SJCRH30 (cell line): ENCODE results near the gene UTP3. TPM values are rescaled to one million over a fixed set of nuclear protein-coding genes. Genes with fewer than 3 reads are reported as not detected.

Experiments
- total RNA-seq: library from RNA; depleted of rRNA; stranded (reverse); fragments of >200 nt; shearing (Covaris generic); gene quantifications from 2 replicates; pipeline ENCODE4 v1.2.3, GENCODE V29; 2014; rRNA removed

UTP3 gene
- total RNA-seq, 1 experiment from 2014 or later = 30.9 TPM

Other genes starting within 250 kb of the UTP3 start
- gene MUC7, start 216.3 kb upstream of the UTP3 start, total RNA-seq = 0.06 TPM in 1 of 2 replicates, not detected in the other
- 0.23 and 0.26 TPM in 2 replicates for gene AMTN, start 170.0 kb upstream of the UTP3 start, total RNA-seq
- gene AMBN, start 96.3 kb upstream of the UTP3 start, total RNA-seq = 0.10 TPM in 1 of 2 replicates, not detected in the other
- gene ENAM, start 59.8 kb upstream of the UTP3 start, total RNA-seq = not detected in 2 replicates
- not detected in 2 replicates for gene JCHAIN, start 22.0 kb upstream of the UTP3 start, total RNA-seq
- gene RUFY3, start 33.4 kb downstream of the UTP3 start, total RNA-seq = 64.4 and 70.3 TPM in 2 replicates
- gene GRSF1, start 151.4 kb downstream of the UTP3 start, total RNA-seq = 114 and 121 TPM in 2 replicates
- gene MOB1B, start 213.8 kb downstream of the UTP3 start, total RNA-seq = 17.9 and 20.4 TPM in 2 replicates